DOHH2 (cell line): Measurements from ENCODE around the gene VPS35.

Experiments
- EZH2phosphoT487 ChIP-seq: fragments of 200-600 bp; sonication (generic); IDR thresholded peaks from 2 replicates; pipeline ENCODE4 v1.6.1; 2017; ENCODE audit warnings: borderline replicate concordance, mild to moderate bottlenecking, antibody characterized with exemption, low read length, moderate library complexity, mixed read lengths
- TF ChIP-seq, protein P1 (sequence below): fragments of 200-600 bp; sonication (generic); IDR thresholded peaks from one replicate; pipeline ENCODE4 v1.5.1; 2014; ENCODE audit warnings: antibody characterized with exemption, mild to moderate bottlenecking, low read depth, low read length; ENCODE audit not compliant: poor library complexity, severe bottlenecking

DNA sequence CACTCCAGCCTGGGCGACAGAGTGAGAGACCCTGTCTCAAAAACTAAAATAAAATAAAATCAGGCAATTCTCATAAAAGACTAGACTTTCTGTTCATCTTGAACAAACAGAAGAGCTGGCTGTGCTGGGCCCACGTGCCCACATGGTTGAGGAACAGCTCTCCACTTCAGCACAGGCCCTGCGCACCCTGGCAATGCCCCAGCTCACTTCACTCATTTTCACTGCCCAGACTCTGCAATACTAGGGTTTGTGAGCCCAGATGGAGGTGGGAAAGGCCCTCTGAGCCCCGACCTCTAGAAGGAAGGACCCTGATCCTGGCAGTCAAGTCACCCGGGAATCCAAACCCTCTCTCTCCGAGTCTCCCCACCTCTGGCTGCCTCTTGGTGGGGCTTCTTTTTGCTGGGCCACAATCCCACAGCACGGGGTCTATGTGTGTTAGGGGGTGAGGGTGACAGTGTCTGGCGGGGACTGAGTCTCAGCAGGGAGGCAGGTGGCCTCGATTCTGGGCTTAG lies 44.4 kb upstream of the VPS35 start:
- TF ChIP-seq, protein P1, sequence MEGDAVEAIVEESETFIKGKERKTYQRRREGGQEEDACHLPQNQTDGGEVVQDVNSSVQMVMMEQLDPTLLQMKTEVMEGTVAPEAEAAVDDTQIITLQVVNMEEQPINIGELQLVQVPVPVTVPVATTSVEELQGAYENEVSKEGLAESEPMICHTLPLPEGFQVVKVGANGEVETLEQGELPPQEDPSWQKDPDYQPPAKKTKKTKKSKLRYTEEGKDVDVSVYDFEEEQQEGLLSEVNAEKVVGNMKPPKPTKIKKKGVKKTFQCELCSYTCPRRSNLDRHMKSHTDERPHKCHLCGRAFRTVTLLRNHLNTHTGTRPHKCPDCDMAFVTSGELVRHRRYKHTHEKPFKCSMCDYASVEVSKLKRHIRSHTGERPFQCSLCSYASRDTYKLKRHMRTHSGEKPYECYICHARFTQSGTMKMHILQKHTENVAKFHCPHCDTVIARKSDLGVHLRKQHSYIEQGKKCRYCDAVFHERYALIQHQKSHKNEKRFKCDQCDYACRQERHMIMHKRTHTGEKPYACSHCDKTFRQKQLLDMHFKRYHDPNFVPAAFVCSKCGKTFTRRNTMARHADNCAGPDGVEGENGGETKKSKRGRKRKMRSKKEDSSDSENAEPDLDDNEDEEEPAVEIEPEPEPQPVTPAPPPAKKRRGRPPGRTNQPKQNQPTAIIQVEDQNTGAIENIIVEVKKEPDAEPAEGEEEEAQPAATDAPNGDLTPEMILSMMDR, result no peak
- TF ChIP-seq EZH2phosphoT487, result no peak
